Femur (tissue), 1 donor: ENCODE data around the gene ADGRG4.
"Not testable (repeated sequence)": the region's sequence is repeated elsewhere in the genome, so short reads cannot be mapped to it uniquely, and the experiment has no call there.

Experiments
- DNase-seq: peaks from one replicate; pipeline ENCODE4 v3.0.0-alpha.2; 2017

Gene ADGRG4, protein sequence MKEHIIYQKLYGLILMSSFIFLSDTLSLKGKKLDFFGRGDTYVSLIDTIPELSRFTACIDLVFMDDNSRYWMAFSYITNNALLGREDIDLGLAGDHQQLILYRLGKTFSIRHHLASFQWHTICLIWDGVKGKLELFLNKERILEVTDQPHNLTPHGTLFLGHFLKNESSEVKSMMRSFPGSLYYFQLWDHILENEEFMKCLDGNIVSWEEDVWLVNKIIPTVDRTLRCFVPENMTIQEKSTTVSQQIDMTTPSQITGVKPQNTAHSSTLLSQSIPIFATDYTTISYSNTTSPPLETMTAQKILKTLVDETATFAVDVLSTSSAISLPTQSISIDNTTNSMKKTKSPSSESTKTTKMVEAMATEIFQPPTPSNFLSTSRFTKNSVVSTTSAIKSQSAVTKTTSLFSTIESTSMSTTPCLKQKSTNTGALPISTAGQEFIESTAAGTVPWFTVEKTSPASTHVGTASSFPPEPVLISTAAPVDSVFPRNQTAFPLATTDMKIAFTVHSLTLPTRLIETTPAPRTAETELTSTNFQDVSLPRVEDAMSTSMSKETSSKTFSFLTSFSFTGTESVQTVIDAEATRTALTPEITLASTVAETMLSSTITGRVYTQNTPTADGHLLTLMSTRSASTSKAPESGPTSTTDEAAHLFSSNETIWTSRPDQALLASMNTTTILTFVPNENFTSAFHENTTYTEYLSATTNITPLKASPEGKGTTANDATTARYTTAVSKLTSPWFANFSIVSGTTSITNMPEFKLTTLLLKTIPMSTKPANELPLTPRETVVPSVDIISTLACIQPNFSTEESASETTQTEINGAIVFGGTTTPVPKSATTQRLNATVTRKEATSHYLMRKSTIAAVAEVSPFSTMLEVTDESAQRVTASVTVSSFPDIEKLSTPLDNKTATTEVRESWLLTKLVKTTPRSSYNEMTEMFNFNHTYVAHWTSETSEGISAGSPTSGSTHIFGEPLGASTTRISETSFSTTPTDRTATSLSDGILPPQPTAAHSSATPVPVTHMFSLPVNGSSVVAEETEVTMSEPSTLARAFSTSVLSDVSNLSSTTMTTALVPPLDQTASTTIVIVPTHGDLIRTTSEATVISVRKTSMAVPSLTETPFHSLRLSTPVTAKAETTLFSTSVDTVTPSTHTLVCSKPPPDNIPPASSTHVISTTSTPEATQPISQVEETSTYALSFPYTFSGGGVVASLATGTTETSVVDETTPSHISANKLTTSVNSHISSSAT (N-terminal part only)

DNA sequence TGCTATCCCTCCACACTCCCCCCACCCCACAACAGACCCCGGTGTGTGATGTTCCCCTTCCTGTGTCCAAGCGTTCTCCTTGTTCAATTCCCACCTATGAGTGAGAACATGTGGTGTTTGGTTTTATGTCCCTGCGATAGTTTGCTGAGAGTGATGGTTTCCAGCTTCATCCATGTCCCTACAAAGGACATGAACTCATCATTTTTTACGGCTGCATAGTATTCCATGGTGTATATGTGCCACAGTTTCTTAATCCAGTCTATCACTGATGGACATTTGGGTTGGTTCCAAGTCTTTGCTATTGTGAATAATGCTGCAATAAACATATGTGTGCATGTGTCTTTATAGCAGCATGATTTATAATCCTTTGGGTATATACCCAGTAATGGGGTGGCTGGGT lies at the start of gene ADGRG4:
Gene ADGRG4, plus strand, starts transcription at position 243 of the 400 bp plus-strand sequence. CDS start 7,815 bp downstream, outside the sequence.
- not testable (repeated sequence) for DNase-seq

DNA sequence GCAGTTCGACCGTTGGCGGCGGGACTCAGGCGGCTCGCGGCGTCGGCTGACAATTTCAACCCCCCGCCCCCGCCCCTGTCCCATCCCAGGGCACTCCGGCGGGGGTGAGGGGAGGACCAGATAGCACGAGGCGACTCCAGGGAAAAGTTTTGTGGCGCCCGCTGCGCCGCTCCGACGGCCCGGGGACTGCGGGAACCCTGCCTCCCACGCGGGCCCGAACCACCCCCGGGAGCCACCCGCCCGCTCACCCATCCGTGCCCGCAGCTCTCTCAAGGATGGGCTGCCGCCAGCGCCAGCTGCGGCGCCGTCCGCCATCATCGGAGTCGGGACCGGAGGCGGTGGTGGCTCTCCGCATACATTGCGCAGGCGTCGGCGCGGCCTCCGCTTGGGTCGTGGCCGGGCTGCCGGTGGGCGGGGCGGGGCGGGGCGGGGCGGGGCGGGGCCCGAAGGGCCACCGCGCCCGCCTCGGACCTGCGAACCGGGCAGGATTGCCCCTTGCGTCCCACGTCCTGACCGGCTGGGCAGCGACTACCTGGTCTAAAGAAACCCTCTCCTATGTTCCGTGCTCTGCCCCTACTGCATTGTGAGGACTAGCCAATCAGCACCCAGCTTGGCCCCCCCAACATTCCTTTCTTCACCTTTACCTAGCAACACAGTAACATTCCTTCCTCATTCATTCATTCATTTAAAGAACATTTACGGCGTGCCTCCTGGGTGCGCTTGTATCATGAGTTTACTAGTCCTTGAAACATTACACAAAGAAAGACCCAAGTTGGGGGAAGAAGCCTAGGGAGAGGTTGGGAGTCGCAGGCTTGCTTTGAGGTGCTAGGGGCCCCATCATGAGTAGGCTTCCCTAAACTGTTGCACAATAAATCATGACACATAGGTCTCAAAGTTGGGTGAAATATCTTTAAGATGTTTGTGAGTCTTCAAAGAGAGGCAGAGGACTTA lies 49.4 kb upstream of the ADGRG4 start, which contains the start of gene MAP7D3:
Gene MAP7D3, minus strand, starts transcription at position 360 of the 951 bp plus-strand sequence. Its CDS starts 42 bp downstream, at position 318.
- DNase-seq = peak; percentile 67

DNA sequence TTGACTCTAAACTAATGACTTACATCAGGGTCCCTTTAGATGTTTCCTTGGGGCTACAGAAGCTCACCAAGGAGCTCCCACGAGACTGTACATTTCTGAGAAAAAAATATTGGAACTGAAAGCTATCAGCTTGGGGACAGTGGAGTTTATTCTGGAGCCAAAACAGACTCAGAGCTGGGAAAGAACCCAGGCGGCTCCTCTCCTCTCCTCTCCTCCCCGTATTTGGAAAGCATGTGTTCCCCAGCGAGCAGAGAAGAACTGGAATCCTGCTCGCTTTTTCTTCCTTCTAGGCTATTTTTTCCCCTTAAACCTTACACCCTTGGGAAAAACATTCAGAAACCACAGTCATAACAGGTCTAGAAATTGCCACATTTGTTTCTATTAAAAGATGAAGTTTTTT lies 45.2 kb upstream of the ADGRG4 start:
- no peak for DNase-seq

DNA sequence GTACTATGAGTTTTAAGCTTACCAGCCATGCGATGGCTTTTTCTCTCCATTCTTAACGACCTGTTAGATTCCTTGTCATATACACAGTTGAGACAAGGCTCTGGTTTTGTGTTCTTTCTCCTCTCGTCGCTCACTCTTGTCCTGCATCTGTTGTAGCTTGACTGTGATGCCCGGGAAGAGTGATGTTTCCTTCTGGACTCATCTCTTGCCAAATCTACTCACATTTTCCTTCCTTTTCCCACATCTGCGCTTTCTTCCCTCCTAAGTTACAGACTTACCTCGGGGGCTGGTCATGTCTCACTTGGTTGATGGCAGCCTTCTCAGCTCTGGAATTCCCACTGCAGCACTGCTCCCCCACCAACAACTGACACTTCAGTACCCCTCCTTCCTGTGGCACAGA lies 44.7 kb upstream of the ADGRG4 start:
- DNase-seq = no peak

DNA sequence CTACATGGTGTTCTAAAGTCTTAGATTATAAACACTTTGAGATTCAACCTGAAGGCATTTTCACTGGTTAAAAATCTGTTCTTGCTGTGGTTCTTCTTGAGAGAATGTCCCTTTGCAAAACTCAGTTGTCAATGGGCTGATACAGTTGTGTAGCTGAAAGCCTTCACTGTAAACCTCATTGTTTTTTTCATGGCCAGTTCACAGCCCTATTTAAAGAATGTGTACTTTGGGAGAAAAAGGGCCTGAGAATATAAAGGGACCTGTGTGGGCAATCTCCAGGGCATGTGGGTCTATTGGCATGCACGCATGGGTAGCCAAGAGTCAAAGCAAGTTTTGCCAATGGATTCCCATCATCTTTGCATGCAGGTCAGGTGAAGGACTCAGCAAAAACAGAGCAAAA lies 41.8 kb upstream of the ADGRG4 start:
- no peak for DNase-seq

DNA sequence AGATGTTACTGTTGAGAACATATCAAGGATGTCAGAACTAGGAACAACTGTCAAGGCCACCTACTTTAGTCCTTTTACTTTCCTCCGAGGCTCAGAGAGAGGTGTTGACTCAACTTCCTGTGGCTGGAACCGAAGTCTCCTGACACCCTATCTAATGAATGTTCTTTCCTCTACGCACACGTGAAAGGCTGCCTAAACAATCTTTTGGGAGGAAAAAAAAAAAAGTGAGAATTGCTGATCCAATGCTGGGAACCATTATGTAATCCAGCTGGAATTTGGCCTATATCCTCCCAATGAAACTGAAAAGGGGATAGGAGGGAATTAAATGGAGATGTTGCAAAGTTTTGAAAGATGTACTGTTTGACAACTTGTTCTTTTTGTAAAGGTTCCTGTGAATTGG lies 41.2 kb upstream of the ADGRG4 start:
- DNase-seq = peak; percentile 26

DNA sequence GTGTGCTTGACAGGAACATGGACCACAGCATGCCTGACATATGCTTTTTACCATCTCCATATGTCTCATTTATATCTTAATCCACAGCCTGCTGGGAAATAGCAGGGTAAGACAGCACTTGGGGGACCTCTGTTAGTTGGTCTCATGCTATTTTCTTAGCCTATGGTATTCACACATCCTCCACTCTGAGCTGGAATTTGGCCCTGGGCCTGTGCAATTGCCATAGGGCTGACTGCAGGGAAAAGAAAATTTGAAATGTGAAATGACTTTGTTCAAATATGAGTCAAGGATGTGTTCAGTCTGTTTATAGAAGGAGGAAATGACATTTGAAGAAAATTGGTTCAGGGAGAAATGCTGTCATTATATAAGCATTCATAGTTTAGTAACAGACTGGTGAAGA lies 40.0 kb upstream of the ADGRG4 start:
- peak; percentile 59 for DNase-seq

DNA sequence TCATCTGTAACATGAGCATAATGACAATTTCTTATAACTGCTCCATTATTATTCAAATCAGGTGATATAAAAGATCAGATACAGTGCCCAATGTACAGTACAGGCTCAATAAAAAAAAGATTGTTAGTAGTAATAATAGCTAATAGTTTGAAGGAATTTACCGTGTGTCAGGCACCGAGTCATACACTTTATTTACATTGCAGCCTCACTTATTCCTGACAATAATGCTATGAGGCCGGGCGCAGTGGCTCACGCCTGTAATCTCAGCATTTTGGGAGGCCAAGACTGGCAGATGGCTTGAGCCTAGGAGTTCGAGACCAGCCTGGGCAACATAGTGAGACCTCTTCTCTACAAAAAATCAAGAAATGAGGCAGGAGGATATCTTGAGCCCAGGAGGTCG lies 39.4 kb upstream of the ADGRG4 start:
- no peak for DNase-seq

DNA sequence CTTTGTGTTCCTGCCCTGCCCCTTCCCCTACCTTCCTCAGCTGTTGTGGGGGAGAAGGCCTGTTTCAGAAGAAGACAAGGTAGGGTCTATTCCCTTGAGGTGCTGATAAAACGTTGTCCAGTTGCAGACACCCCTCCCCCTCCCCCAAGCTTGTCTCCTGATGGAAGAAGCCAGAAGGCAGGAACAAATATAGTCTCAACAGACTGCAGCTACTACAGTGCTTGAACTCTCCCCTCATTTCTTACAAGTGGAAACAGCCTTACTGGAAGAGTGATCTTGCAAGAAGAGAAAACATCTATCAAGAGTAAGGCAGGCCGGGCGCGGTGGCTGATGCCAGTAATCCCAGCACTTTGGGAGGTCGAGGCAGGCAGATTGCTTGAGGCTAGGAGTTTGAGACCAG lies 38.5 kb upstream of the ADGRG4 start:
- no peak for DNase-seq

DNA sequence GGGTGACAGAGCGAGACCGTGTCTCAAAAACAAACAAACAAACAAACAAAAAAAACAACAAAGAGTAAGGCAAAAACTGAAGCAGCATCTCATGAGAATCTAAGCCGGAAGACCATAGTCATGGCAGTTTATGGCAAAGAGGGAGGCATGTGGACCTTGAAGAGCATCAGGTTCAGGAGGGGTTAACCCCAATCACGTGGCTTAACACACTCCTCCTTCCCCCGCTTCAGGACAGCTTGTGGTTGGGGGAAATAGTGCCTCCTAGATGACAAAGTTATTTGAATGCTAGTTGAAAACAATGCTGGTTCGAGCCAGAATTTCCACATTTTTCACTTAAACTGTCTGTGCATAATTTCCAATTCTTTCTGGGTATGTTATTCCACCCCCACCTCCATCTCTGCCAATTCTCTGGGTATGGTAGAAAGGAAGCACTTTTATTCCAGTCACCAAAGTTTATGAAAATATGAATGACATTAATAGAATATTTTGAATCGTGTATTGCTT lies 37.9 kb upstream of the ADGRG4 start:
- DNase-seq = no peak

DNA sequence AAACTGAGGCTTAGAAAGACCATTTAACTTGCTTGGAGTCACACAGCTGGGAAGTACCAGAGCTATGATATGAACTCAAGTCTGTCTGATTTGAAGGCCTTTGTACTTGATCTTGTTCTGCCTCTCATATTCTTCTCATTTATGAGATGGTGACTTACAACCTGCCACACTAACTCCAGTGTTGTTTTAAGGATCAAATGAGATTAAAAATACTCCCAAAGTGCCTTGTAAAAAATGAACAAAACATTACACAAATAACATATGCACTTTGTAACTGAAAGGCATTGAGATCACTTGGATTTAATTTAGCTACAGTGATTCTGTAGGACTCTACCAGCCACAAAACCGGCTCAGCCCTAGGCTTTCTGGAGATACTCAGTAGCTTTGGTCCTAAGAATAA lies 33.9 kb upstream of the ADGRG4 start:
- no peak for DNase-seq

DNA sequence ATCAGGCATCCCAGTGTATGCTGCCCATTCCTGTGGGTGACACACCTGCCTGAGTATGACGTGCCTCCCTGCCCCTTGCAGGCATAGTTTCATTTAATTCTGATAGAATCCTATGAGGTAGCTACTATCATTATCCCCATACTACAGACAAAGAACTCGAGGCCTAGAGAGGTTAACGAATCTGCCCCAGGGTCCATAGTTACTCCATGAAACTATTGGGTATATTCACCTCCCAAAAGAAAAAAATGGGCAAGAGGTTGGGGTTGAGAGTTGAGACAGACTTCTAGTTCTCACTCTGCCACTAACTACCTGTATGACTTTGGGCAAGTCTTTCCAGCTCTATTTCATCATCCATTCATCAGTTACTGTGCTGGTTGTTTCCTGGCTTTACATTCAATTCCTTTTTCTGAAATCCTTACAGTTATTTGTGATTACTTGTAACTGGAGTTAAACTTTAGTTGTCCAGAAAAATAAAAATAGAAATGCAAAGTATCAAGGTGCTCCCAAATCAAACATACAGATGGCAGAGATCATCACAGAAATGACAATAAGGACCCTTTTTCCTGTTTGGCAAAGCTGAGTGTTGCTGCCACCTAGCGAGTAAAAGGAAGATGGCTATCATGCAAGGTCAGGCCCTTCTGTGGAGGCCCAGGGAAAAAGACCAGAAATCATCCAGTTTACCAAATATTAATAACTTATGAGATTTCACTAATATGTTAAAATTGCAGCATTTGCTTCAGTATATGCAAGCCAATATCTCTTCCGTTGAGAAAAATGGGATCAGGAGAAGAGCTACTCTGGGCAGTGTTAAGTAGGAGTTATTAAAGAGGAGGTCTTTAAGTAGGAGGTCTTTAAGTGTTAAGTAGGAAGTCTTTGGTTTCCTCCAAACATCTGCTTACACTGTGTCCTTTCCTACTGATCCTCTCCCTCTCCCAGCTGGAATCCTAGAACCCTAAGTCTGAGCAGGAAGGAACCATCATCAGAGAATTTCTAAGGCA lies 32.4 kb upstream of the ADGRG4 start:
- peak; percentile 51 for DNase-seq

DNA sequence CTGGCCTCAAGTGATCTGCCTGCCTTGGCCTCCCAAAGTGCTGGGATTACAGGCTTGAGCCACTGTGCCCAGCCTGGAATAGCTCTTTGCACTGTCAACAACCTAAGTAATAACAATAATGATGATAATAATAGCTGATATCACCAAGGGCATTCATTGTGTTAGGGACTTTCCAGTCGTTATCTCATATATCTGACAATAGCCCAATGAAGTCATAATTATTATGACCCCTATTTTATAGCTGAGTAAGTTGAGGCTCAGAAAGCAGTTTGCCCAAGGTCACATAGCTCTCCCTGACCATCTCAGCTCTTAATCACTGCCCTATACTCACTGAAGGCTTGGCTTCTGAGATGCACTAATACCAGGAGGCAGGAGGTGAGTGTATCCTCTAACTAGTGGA lies 30.8 kb upstream of the ADGRG4 start:
- DNase-seq = no peak

DNA sequence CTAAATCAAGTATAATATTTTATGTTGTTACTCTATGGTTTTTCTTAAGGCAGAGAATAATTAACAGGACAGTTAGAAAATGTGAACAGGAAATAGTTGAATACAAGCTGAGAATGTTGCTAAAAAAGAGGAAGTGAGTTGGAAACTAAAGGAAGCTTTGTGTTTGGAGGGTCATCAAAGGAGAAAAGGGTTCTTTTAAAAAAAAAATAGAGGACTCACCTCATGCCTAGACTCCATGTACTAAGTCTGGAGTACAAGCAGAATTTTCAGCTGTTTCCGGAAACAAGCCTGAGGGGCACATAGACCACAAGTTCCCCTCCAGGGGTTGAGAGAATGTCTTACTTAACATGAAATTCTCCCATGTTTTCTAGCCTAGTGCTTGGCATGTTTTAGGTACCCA lies 29.5 kb upstream of the ADGRG4 start:
- no peak for DNase-seq

DNA sequence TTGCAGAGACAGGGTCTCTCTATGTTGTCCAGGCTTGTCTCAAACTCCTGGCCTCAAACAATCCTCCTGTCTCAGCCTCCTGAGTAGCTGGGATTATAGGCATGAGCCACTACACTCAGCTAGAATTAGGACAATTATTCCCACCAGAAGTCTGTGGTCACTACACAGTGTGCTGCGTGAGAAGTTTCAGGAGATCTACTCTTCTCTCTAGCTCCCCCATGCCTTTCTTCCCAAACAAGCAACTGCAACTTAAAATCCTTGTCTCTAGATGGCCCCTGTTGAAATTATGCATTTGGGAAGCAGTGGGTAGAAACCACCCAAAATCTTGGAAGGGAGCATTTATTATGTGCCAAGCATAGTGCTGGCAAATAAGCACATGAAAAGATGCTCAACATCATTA lies 28.4 kb upstream of the ADGRG4 start:
- no peak for DNase-seq

DNA sequence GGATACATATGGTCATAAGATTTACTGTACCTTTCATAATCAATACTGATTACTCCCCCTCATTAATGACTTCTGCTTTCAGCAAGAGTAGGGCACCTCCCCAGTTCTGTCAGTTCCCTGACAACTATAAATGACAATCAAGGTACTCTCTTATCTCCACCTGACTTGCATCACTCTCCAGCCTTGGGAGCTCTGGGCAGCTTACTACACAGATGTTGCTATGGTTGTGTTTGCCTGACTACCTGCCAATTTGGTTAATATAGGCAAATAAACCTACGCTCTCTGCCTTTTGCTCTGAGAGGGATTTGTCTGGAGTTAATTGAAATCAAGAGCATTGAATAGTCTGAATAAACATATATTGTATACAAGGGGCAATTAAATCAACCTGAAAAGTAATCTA lies 26.8 kb upstream of the ADGRG4 start:
- DNase-seq = no peak

DNA sequence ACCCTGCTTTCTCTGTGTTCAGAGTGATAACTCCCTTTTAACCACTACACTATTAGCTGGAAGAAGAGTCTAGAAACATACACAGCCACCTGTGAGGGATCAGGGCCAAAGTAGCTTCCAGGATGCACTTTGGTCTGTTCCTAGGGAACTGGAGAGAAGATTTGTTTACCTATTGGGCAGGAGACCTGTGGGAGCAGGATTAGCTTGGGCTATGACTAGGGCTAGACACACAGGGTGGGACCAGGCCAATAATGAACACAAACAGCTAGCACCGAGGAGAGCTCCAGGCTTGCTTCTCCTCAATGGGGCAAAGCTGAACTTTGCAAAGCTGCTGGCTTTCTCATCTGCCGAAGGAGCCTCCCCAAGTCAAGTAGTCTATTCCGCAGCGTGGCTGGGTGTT lies 25.2 kb upstream of the ADGRG4 start:
- DNase-seq = no peak

DNA sequence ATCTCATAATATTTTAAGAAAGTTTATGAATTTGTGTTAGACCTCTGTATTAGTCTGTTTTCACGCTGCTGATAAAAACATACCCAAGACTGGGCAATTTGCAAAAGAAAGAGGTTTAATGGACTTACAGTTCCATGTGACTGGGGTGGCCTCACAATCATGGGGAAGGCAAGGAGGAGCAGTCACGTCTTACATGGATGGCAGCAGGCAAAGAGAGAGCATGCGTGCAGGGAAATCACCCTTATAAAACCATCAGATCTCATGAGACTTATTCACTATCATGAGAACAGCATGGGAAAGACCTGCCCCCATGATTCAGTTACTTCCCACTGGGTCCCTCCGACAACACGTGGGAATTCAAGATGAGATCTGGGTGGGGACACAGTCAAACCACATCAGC lies 14.4 kb upstream of the ADGRG4 start:
- not testable (repeated sequence) for DNase-seq

DNA sequence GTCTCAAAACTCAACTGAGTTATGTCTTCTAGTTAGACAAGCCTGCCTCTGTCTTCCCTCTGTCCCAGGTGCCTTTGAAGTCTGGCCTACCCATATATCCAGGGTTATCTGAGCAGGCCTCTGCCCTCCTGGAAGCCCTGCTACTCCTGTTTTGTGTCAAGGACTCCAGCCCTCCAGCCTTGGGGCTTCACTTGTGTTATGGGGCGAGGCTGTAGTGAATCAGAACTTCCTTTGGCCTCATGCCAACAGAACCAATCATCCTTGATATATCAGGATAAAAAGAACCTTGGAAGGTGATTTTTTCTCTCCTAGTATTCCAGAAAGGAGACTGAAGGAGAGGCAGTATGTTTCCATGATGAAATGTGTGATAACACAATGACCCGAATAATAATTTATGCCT lies 8.9 kb upstream of the ADGRG4 start:
- DNase-seq = no peak

DNA sequence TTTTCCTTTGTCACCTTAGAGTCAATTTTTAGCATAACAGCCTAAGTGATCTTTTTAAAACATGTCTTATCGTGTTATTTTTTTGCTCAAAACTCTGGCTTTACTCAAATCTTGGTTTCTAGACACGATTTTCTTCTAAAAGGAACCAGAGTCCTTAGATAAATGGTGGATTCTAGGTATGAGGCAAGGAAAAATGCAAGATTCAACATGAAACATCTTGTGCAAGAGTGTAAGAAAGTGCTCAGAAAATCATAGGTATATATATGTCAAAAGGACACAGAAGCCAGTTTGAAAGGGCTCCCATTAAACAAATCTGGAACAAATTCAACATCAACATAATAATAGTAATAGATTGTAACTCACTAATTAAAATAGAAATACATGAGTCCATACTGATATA lies 8.1 kb upstream of the ADGRG4 start:
- DNase-seq = no peak
